Nephron (organoid): ENCODE data around the gene ZCCHC10.
"Not testable (repeated sequence)": the region's sequence is repeated elsewhere in the genome, so short reads cannot be mapped to it uniquely, and the experiment has no call there.

Source experiments
- H3K27ac Mint-ChIP-seq, 3 experiments: 2 replicates each; pipeline ENCODE4 v1.8.0; 2020; ENCODE audit warnings: mixed read lengths in 3 of 3, mild to moderate bottlenecking in 2 of 3, moderate library complexity in 1 of 3
- H3K27me3 Mint-ChIP-seq: 2 replicates; pipeline ENCODE4 v1.8.0; 2021; ENCODE audit warnings: low read depth, mild to moderate bottlenecking, moderate library complexity, mixed read lengths
- H3K36me3 Mint-ChIP-seq: 2 replicates; pipeline ENCODE4 v1.8.0; 2020; ENCODE audit warnings: low read depth, mixed read lengths
- H3K4me1 Mint-ChIP-seq: 2 replicates; pipeline ENCODE4 v1.8.0; 2020; ENCODE audit warnings: mixed read lengths
- H3K4me3 Mint-ChIP-seq, 3 experiments: 2 replicates each; pipeline ENCODE4 v1.8.0; 2020; ENCODE audit warnings: mild to moderate bottlenecking in 3 of 3, mixed read lengths in 3 of 3, moderate library complexity in 2 of 3
- H3K9me3 Mint-ChIP-seq: 2 replicates; pipeline ENCODE4 v1.8.0; 2020; ENCODE audit warnings: mixed read lengths
- CTCF ChIP-seq, 3 experiments: fragments of 200-600 bp; sonication (generic); IDR thresholded peaks; one replicate each; pipeline ENCODE4 v1.5.0; 2021; ENCODE audit warnings: antibody characterized with exemption in 3 of 3; ENCODE audit not compliant: unreplicated experiment in 3 of 3

Gene ZCCHC10

GRCh38 chr5:132987531-132988408 is 38.6 kb downstream of the ZCCHC10 start:
- TF ChIP-seq CTCF (IDR thresholded peaks at IDR 0.05; ENCODE audit: unreplicated experiment in 3 of 3): no peak
- H3K4me3 Mint-ChIP-seq: no peak overlapping the region
- no peaks in the 10 kb centered on the region for H3K27me3 Mint-ChIP-seq
- no peak overlapping the region for H3K27ac Mint-ChIP-seq
- H3K4me1 Mint-ChIP-seq: no peaks in the 10 kb centered on the region
- H3K9me3 Mint-ChIP-seq: peaks cover 11% of the 10 kb centered on the region
- H3K36me3 Mint-ChIP-seq: no peaks in the 10 kb centered on the region

DNA sequence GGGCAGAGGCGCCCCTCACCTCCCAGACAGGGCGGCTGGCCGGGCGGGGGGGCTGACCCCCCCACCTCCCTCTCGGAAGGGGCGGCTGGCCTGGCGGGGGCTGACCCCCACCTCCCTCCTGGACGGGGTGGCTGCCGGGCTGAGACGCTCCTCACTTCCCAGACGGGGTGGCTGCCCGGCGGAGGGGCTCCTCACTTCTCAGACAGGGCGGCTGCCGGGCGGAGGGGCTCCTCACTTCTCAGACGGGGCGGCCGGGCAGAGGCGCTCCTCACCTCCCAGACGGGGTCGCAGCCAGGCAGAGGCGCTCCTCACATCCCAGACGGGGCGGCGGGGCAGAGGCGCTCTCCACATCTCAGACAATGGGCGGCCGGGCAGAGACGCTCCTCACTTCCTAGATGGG is 43.4 kb downstream of the ZCCHC10 start:
- not testable (repeated sequence) for H3K4me1 Mint-ChIP-seq, H3K27ac Mint-ChIP-seq, H3K4me3 Mint-ChIP-seq, H3K36me3 Mint-ChIP-seq, H3K27me3 Mint-ChIP-seq
- H3K9me3 Mint-ChIP-seq: peaks cover 19% of the 10 kb centered on the region

GRCh38 chr5:132981288-132981687 is 45.1 kb downstream of the ZCCHC10 start:
- Mint-ChIP-seq H3K9me3 (peaks cover 21% of the 10 kb centered on the region), H3K4me1 (no peaks in the 10 kb centered on the region), H3K4me3 (no peak overlapping the region), H3K27me3 (no peaks in the 10 kb centered on the region), H3K36me3 (no peaks in the 10 kb centered on the region), H3K27ac (no peak overlapping the region)
- no peak for TF ChIP-seq CTCF (IDR thresholded peaks at IDR 0.05; ENCODE audit: unreplicated experiment in 3 of 3)

DNA sequence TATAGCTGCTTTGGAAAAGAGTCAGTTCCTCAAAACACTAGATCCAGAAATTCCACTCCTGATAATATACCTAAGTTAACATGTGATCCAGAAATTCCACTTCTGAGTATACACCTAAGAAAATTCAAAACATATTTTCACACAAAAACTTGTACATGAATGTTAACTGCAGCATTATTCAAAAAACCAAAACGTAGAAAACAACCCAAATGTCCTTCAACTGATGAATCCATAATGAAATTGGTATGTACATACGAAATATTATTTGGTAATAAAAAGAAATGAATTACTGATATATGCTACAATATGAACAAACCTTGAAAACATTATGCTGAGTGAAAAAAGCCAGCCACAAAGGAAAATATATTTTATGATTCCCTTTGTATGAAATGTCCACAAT is 46.4 kb downstream of the ZCCHC10 start:
- Mint-ChIP-seq H3K4me3 (no peak overlapping the region), H3K9me3 (peaks cover 24% of the 10 kb centered on the region), H3K27me3 (no peaks in the 10 kb centered on the region), H3K27ac (no peak overlapping the region), H3K36me3 (no peaks in the 10 kb centered on the region), H3K4me1 (no peaks in the 10 kb centered on the region)
- TF ChIP-seq CTCF (IDR thresholded peaks at IDR 0.05; ENCODE audit: unreplicated experiment in 3 of 3): no peak

GRCh38 chr5:132979367-132979940 is 46.9 kb downstream of the ZCCHC10 start:
- H3K4me1 Mint-ChIP-seq: no peaks in the 10 kb centered on the region
- H3K9me3 Mint-ChIP-seq: peaks cover 19% of the 10 kb centered on the region
- no peaks in the 10 kb centered on the region for H3K36me3 Mint-ChIP-seq
- no peaks in the 10 kb centered on the region for H3K27me3 Mint-ChIP-seq
- H3K4me3 Mint-ChIP-seq: no peak overlapping the region
- no peak overlapping the region for H3K27ac Mint-ChIP-seq
- TF ChIP-seq CTCF (IDR thresholded peaks at IDR 0.05; ENCODE audit: unreplicated experiment in 3 of 3): no peak

GRCh38 chr5:132976852-132977251 is 49.5 kb downstream of the ZCCHC10 start:
- Mint-ChIP-seq H3K9me3 (peaks cover 18% of the 10 kb centered on the region), H3K4me3 (no peak overlapping the region), H3K27ac (no peak overlapping the region), H3K4me1 (no peaks in the 10 kb centered on the region), H3K36me3 (no peaks in the 10 kb centered on the region), H3K27me3 (peaks cover 3% of the 10 kb centered on the region)
- no peak for TF ChIP-seq CTCF (IDR thresholded peaks at IDR 0.05; ENCODE audit: unreplicated experiment in 3 of 3)

- H3K4me1 Mint-ChIP-seq, H3K9me3 Mint-ChIP-seq, H3K27me3 Mint-ChIP-seq, H3K36me3 Mint-ChIP-seq, H3K27ac Mint-ChIP-seq, H3K4me3 Mint-ChIP-seq: not testable (repeated sequence)
Measured at GRCh38 chr5:132972436-132972828, 53.9 kb downstream of the ZCCHC10 start.
